ENCODE measurements around the gene SELENOK. TPM values are rescaled to one million over a fixed set of nuclear protein-coding genes. Genes with fewer than 3 reads are reported as not detected.

The SELENOK gene
- total RNA-seq, 1 donor from 2014 or later: 58.4 TPM

GRCh38 chr3:53846851-53847155 is 44.9 kb downstream of the SELENOK start:
- TF ChIP-seq, protein P1, sequence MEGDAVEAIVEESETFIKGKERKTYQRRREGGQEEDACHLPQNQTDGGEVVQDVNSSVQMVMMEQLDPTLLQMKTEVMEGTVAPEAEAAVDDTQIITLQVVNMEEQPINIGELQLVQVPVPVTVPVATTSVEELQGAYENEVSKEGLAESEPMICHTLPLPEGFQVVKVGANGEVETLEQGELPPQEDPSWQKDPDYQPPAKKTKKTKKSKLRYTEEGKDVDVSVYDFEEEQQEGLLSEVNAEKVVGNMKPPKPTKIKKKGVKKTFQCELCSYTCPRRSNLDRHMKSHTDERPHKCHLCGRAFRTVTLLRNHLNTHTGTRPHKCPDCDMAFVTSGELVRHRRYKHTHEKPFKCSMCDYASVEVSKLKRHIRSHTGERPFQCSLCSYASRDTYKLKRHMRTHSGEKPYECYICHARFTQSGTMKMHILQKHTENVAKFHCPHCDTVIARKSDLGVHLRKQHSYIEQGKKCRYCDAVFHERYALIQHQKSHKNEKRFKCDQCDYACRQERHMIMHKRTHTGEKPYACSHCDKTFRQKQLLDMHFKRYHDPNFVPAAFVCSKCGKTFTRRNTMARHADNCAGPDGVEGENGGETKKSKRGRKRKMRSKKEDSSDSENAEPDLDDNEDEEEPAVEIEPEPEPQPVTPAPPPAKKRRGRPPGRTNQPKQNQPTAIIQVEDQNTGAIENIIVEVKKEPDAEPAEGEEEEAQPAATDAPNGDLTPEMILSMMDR (IDR thresholded peaks at IDR 0.05; ENCODE audit: insufficient read depth, low read length, poor library complexity, severe bottlenecking): no peak
- Histone ChIP-seq H3K4me3 (ENCODE audit: low read depth, low read length) (peak overlapping the region; percentile 52), H3K36me3 (ENCODE audit: control insufficient read depth, insufficient read depth, low read length) (no peaks in the 10 kb centered on the region), H3K27me3 (ENCODE audit: control insufficient read depth, insufficient read depth, low read length) (peaks cover 5% of the 10 kb centered on the region)
- no peak for DNase-seq (ENCODE audit: low read depth)

GRCh38 chr3:53846134-53846850 is 45.4 kb downstream of the SELENOK start, which contains the start of the genes CHDH and IL17RB:
CHDH (minus strand) TSS chr3:53846419; CDS start chr3:53824008, 22,411 bp downstream.
IL17RB (plus strand) TSS chr3:53846568; CDS start chr3:53846589, 21 bp downstream.
- TF ChIP-seq, protein P1 (IDR thresholded peaks at IDR 0.05; ENCODE audit: insufficient read depth, low read length, poor library complexity, severe bottlenecking): no peak
- H3K4me3 ChIP-seq (ENCODE audit: low read depth, low read length): peak within 1 kb of the TSS; percentile 52
- no peaks in the 10 kb centered on the region for H3K36me3 ChIP-seq (ENCODE audit: control insufficient read depth, insufficient read depth, low read length)
- DNase-seq (ENCODE audit: low read depth): no peak
- H3K27me3 ChIP-seq (ENCODE audit: control insufficient read depth, insufficient read depth, low read length): peaks cover 5% of the 10 kb centered on the region

DNA sequence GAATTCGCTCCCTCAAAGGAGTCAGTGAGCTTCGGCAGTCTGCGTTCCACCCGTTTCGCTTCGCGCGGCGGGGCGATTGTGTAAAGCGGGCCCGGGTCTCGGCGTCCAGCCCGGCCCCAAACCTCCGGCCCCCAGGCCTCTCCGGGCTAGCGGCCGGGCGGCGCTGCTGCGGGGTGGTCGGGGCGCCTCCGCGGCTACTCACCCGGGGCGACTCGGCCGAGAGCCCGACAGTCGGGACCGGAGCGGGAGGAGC is 45.9 kb downstream of the SELENOK start:
- H3K36me3 ChIP-seq (ENCODE audit: control insufficient read depth, insufficient read depth, low read length): no peaks in the 10 kb centered on the region
- peaks cover 5% of the 10 kb centered on the region for H3K27me3 ChIP-seq (ENCODE audit: control insufficient read depth, insufficient read depth, low read length)
- TF ChIP-seq, protein P1 (IDR thresholded peaks at IDR 0.05; ENCODE audit: insufficient read depth, low read length, poor library complexity, severe bottlenecking): no peak
- no peak for DNase-seq (ENCODE audit: low read depth)
- peak overlapping the region; percentile 52 for H3K4me3 ChIP-seq (ENCODE audit: low read depth, low read length)

- peaks cover 5% of the 10 kb centered on the region for H3K27me3 ChIP-seq (ENCODE audit: control insufficient read depth, insufficient read depth, low read length)
- H3K36me3 ChIP-seq (ENCODE audit: control insufficient read depth, insufficient read depth, low read length): no peaks in the 10 kb centered on the region
- H3K4me3 ChIP-seq (ENCODE audit: low read depth, low read length): peak overlapping the region; percentile 52
- TF ChIP-seq, protein P1 (IDR thresholded peaks at IDR 0.05; ENCODE audit: insufficient read depth, low read length, poor library complexity, severe bottlenecking): peak; percentile 55
- no peak for DNase-seq (ENCODE audit: low read depth)
Observed at GRCh38 chr3:53845103-53845880, 46.4 kb downstream of the SELENOK start.

DNA sequence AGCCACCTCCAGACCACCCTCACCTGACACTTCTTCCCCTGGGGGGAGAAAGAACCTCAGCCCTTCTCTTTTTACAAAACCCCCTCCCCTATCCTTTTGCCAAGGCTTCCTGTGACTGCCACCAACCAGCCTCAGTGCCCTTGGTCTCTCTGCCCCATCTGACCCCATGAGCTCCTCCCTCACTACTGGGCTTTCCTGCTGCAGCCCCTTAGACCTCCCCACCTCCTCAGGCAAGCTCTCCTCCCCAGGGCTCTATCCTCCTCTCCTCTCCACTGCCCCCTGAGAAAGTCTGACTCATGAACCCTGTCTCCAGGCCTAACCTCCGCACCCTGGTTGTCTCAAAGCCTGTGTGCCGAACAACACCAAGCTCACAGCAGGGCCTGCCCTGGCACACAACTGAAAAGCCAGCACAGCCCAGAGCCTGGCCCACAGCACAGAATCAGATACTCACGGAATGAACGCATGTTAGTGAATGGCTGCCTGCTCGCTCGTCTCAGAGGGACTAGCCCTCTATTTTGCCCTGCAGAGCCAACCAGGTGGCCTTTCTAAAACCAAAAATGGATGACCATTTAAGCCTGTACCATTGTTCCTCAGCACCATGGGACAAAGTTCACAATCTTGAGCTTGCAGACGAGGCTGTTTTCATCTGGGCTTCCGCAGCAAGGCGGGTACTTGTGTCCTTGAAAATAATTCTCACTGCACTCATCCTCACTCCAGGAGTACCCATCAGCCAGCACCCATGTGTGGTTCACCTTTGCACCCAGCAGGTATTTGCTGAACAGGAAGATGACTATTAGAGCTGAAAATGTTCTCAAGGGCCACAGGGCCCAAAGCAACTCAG is 47.2 kb downstream of the SELENOK start:
- no peak for DNase-seq (ENCODE audit: low read depth)
- H3K27me3 ChIP-seq (ENCODE audit: control insufficient read depth, insufficient read depth, low read length): peaks cover 5% of the 10 kb centered on the region
- H3K36me3 ChIP-seq (ENCODE audit: control insufficient read depth, insufficient read depth, low read length): no peaks in the 10 kb centered on the region
- TF ChIP-seq, protein P1 (IDR thresholded peaks at IDR 0.05; ENCODE audit: insufficient read depth, low read length, poor library complexity, severe bottlenecking): no peak
- H3K4me3 ChIP-seq (ENCODE audit: low read depth, low read length): no peak overlapping the region

Measured in kidney epithelial cell (primary cell).